ENCODE results near the gene MEGF10.

MEGF10 gene

GRCh38 chr5:127337876-127338275 is 47.3 kb downstream of the MEGF10 start:
- H3K4me1 ChIP-seq = no peaks in the 10 kb centered on the region
- H3K9ac ChIP-seq = no peak overlapping the region
- no peak overlapping the region for H3K4me2 ChIP-seq
- H3K27me3 ChIP-seq = no peaks in the 10 kb centered on the region
- TF ChIP-seq Cebpa-rat (IDR thresholded peaks at IDR 0.05) = no peak
- H3K27ac ChIP-seq = no peak overlapping the region
- no peaks in the 10 kb centered on the region for H3K9me3 ChIP-seq (replicated peaks in 1 of 11)
- no peak overlapping the region for H3K4me3 ChIP-seq
- H3K36me3 ChIP-seq = no peaks in the 10 kb centered on the region
- H4K20me1 ChIP-seq = no peaks in the 10 kb centered on the region

GRCh38 chr5:127338501-127338900 is 47.9 kb downstream of the MEGF10 start:
- H3K4me2 ChIP-seq = no peak overlapping the region
- no peak overlapping the region for H3K9ac ChIP-seq
- no peak overlapping the region for H3K4me3 ChIP-seq
- no peaks in the 10 kb centered on the region for H3K27me3 ChIP-seq
- H3K27ac ChIP-seq = no peak overlapping the region
- no peaks in the 10 kb centered on the region for H3K4me1 ChIP-seq
- H4K20me1 ChIP-seq = no peaks in the 10 kb centered on the region
- no peaks in the 10 kb centered on the region for H3K36me3 ChIP-seq
- no peak for TF ChIP-seq Cebpa-rat (IDR thresholded peaks at IDR 0.05)
- no peaks in the 10 kb centered on the region for H3K9me3 ChIP-seq (replicated peaks in 1 of 11)

- Histone ChIP-seq H3K9ac (no peak overlapping the region), H3K4me2 (no peak overlapping the region), H3K27ac (no peak overlapping the region), H3K36me3 (no peaks in the 10 kb centered on the region), H3K27me3 (no peaks in the 10 kb centered on the region), H3K9me3 (replicated peaks in 1 of 11) (no peaks in the 10 kb centered on the region), H3K4me1 (no peaks in the 10 kb centered on the region; a peak in 1 of 20 replicates), H4K20me1 (no peaks in the 10 kb centered on the region), H3K4me3 (no peak overlapping the region)
- no peak for TF ChIP-seq Cebpa-rat (IDR thresholded peaks at IDR 0.05)
Observed at GRCh38 chr5:127340606-127341005, 50.0 kb downstream of the MEGF10 start.

GRCh38 chr5:127342364-127342763 is 51.8 kb downstream of the MEGF10 start:
- Histone ChIP-seq H3K4me3 (no peak overlapping the region), H3K4me1 (no peaks in the 10 kb centered on the region; a peak in 1 of 20 replicates), H3K9ac (no peak overlapping the region), H3K36me3 (no peaks in the 10 kb centered on the region), H3K27ac (no peak overlapping the region), H3K27me3 (no peaks in the 10 kb centered on the region), H4K20me1 (no peaks in the 10 kb centered on the region), H3K9me3 (replicated peaks in 1 of 11) (no peaks in the 10 kb centered on the region), H3K4me2 (no peak overlapping the region)
- no peak for TF ChIP-seq Cebpa-rat (IDR thresholded peaks at IDR 0.05)

- H3K9me3 ChIP-seq (replicated peaks in 1 of 11) = no peaks in the 10 kb centered on the region
Observed at GRCh38 chr5:127343313-127343712, 52.7 kb downstream of the MEGF10 start.

GRCh38 chr5:127343866-127344265 is 53.3 kb downstream of the MEGF10 start:
- Histone ChIP-seq H4K20me1 (no peaks in the 10 kb centered on the region), H3K36me3 (no peaks in the 10 kb centered on the region), H3K9ac (no peak overlapping the region), H3K4me3 (no peak overlapping the region), H3K9me3 (replicated peaks in 1 of 11) (no peaks in the 10 kb centered on the region), H3K27me3 (no peaks in the 10 kb centered on the region), H3K27ac (no peak overlapping the region), H3K4me1 (no peaks in the 10 kb centered on the region; a peak in 1 of 20 replicates), H3K4me2 (no peak overlapping the region)
- TF ChIP-seq Cebpa-rat (IDR thresholded peaks at IDR 0.05) = no peak

More at GRCh38 chr5:127343313-127343712, 52.7 kb downstream of the MEGF10 start:
- Histone ChIP-seq H3K27ac (no peak overlapping the region), H3K4me3 (no peak overlapping the region), H3K27me3 (no peaks in the 10 kb centered on the region), H4K20me1 (no peaks in the 10 kb centered on the region), H3K9ac (no peak overlapping the region), H3K36me3 (no peaks in the 10 kb centered on the region), H3K4me1 (no peaks in the 10 kb centered on the region; a peak in 1 of 20 replicates), H3K4me2 (no peak overlapping the region)
- TF ChIP-seq Cebpa-rat (IDR thresholded peaks at IDR 0.05) = no peak

- Histone ChIP-seq H3K4me1 (peaks cover 0 to 2% (median 0%) of the 10 kb centered on the region in 10 experiments; a peak in 1 of 20 replicates), H3K4me2 (no peak overlapping the region), H3K27ac (no peak overlapping the region), H3K27me3 (no peaks in the 10 kb centered on the region), H4K20me1 (no peaks in the 10 kb centered on the region), H3K36me3 (no peaks in the 10 kb centered on the region), H3K9me3 (replicated peaks in 1 of 11) (no peaks in the 10 kb centered on the region), H3K9ac (no peak overlapping the region), H3K4me3 (no peak overlapping the region)
- no peak for TF ChIP-seq Cebpa-rat (IDR thresholded peaks at IDR 0.05)
Observed at GRCh38 chr5:127344931-127345330, 54.3 kb downstream of the MEGF10 start.

- no peak overlapping the region for H3K9ac ChIP-seq
- H3K4me3 ChIP-seq = no peak overlapping the region
- H3K27ac ChIP-seq = no peak overlapping the region
- no peaks in the 10 kb centered on the region for H4K20me1 ChIP-seq
- peaks cover 0 to 7% (median 0%) of the 10 kb centered on the region in 10 experiments; a peak in 2 of 20 replicates for H3K4me1 ChIP-seq
- H3K36me3 ChIP-seq = no peaks in the 10 kb centered on the region
- no peaks in the 10 kb centered on the region for H3K9me3 ChIP-seq (replicated peaks in 1 of 11)
- no peaks in the 10 kb centered on the region for H3K27me3 ChIP-seq
- H3K4me2 ChIP-seq = no peak overlapping the region
- no peak for TF ChIP-seq Cebpa-rat (IDR thresholded peaks at IDR 0.05)
Observed at GRCh38 chr5:127351418-127351817, 60.8 kb downstream of the MEGF10 start.

- peaks cover 0 to 7% (median 0%) of the 10 kb centered on the region in 10 experiments; a peak in 2 of 20 replicates for H3K4me1 ChIP-seq
- no peak overlapping the region for H3K4me2 ChIP-seq
- H4K20me1 ChIP-seq = no peaks in the 10 kb centered on the region
- TF ChIP-seq Cebpa-rat (IDR thresholded peaks at IDR 0.05) = no peak
- H3K4me3 ChIP-seq = no peak overlapping the region
- H3K9me3 ChIP-seq (replicated peaks in 1 of 11) = no peaks in the 10 kb centered on the region
- no peak overlapping the region for H3K9ac ChIP-seq
- H3K27me3 ChIP-seq = no peaks in the 10 kb centered on the region
- H3K27ac ChIP-seq = no peak overlapping the region
- H3K36me3 ChIP-seq = no peaks in the 10 kb centered on the region
Observed at GRCh38 chr5:127352068-127352467, 61.5 kb downstream of the MEGF10 start.

- no peak overlapping the region for H3K4me2 ChIP-seq
- H4K20me1 ChIP-seq = no peaks in the 10 kb centered on the region
- no peak overlapping the region for H3K27ac ChIP-seq
- no peak overlapping the region for H3K4me3 ChIP-seq
- H3K9me3 ChIP-seq (replicated peaks in 1 of 11) = no peaks in the 10 kb centered on the region
- no peak overlapping the region for H3K9ac ChIP-seq
- no peaks in the 10 kb centered on the region for H3K36me3 ChIP-seq
- no peak for TF ChIP-seq Cebpa-rat (IDR thresholded peaks at IDR 0.05)
- H3K27me3 ChIP-seq = no peaks in the 10 kb centered on the region
- H3K4me1 ChIP-seq = peaks cover 0 to 7% (median 0%) of the 10 kb centered on the region in 10 experiments; a peak in 2 of 20 replicates
Observed at GRCh38 chr5:127353327-127353726, 62.7 kb downstream of the MEGF10 start.
